Hepatocyte (in vitro differentiated cells): ENCODE measurements around the gene KIAA1217.

ENCODE experiments used
- CTCF ChIP-seq: fragments of 200-600 bp; sonication (generic); IDR thresholded peaks from 2 replicates; pipeline ENCODE4 v1.5.1; 2016; ENCODE audit warnings: antibody characterized with exemption, mild to moderate bottlenecking; ENCODE audit not compliant: poor library complexity
- EZH2 ChIP-seq: fragments of 200-600 bp; sonication (generic); IDR thresholded peaks from 2 replicates; pipeline ENCODE4 v1.6.1; 2016; ENCODE audit warnings: antibody characterized with exemption, mild to moderate bottlenecking, borderline replicate concordance

GRCh38 chr10:24344279-24344678, 135.3 kb downstream of the KIAA1217 start:
- TF ChIP-seq CTCF (no peak), EZH2 (no peak)
